HPDE6-E6E7 (cell line): Measurements from ENCODE around the gene TAS2R38.
"Not testable (repeated sequence)": the region's sequence is repeated elsewhere in the genome, so short reads cannot be mapped to it uniquely, and the experiment has no call there.

ENCODE experiments used
- DNase-seq: peaks from one replicate; pipeline ENCODE4 v3.0.0; 2011; ENCODE audit warnings: missing footprints; ENCODE audit errors: extremely low spot score

TAS2R38 gene

GRCh38 chr7:141973673-141974072, at the start of gene TAS2R38:
TAS2R38 (minus strand) TSS chr7:141973773; CDS start chr7:141973689, 84 bp downstream.
- DNase-seq: no peak

GRCh38 chr7:142018154-142018553, 44.6 kb upstream of the TAS2R38 start:
- no peak for DNase-seq

GRCh38 chr7:142017451-142017850, 43.9 kb upstream of the TAS2R38 start:
- no peak for DNase-seq

- DNase-seq: peak; percentile 53
Measured at GRCh38 chr7:142012825-142013511, 39.4 kb upstream of the TAS2R38 start.

GRCh38 chr7:142010952-142011548, 37.5 kb upstream of the TAS2R38 start:
- DNase-seq: no peak

GRCh38 chr7:142009187-142009586, 35.6 kb upstream of the TAS2R38 start:
- DNase-seq: no peak

- no peak for DNase-seq
Measured at GRCh38 chr7:142006577-142006976, 33.0 kb upstream of the TAS2R38 start.

GRCh38 chr7:142002179-142002578, 28.6 kb upstream of the TAS2R38 start:
- no peak for DNase-seq

- DNase-seq: peak; percentile 14
Measured at GRCh38 chr7:142001163-142001874, 27.7 kb upstream of the TAS2R38 start.

- DNase-seq: no peak
Measured at GRCh38 chr7:142000244-142000643, 26.7 kb upstream of the TAS2R38 start.

- no peak for DNase-seq
Measured at GRCh38 chr7:141999058-141999623, 25.6 kb upstream of the TAS2R38 start.

GRCh38 chr7:141993354-141993753, 19.8 kb upstream of the TAS2R38 start:
- DNase-seq: no peak

GRCh38 chr7:141992688-141993087, 19.1 kb upstream of the TAS2R38 start:
- no peak for DNase-seq

- DNase-seq: no peak
Measured at GRCh38 chr7:141992156-141992555, 18.6 kb upstream of the TAS2R38 start.

- no peak for DNase-seq
Measured at GRCh38 chr7:141991140-141991539, 17.6 kb upstream of the TAS2R38 start.

- no peak for DNase-seq
Measured at GRCh38 chr7:141990011-141990725, 16.6 kb upstream of the TAS2R38 start.

- DNase-seq: not testable (repeated sequence)
Measured at GRCh38 chr7:141987803-141988202, 14.2 kb upstream of the TAS2R38 start.

- no peak for DNase-seq
Measured at GRCh38 chr7:141986923-141987322, 13.3 kb upstream of the TAS2R38 start.

- DNase-seq: not testable (repeated sequence)
Measured at GRCh38 chr7:141985926-141986325, 12.4 kb upstream of the TAS2R38 start.

- no peak for DNase-seq
Measured at GRCh38 chr7:141979568-141979967, 6.0 kb upstream of the TAS2R38 start.

GRCh38 chr7:141978351-141978750, 4.8 kb upstream of the TAS2R38 start:
- no peak for DNase-seq
